KMS-11 (cell line): ENCODE data around the gene ACER3.

Experiments
- H2AFZ ChIP-seq: fragments of 200-600 bp; sonication (generic); 2 replicates; pipeline ENCODE4 v1.6.1; 2016; ENCODE audit warnings: antibody characterized with exemption, mixed run types, low read depth
- H3K27ac ChIP-seq: fragments of 200-600 bp; sonication (generic); 2 replicates; pipeline ENCODE4 v1.6.1; 2016; ENCODE audit warnings: mild to moderate bottlenecking, mixed run types
- H3K27me3 ChIP-seq: fragments of 200-600 bp; sonication (generic); 2 replicates; pipeline ENCODE4 v1.6.1; 2017; ENCODE audit warnings: mild to moderate bottlenecking, low read depth, mixed run types, moderate library complexity; ENCODE audit not compliant: insufficient read depth
- H3K36me3 ChIP-seq: fragments of 200-600 bp; sonication (generic); 2 replicates; pipeline ENCODE4 v1.6.1; 2017; ENCODE audit warnings: mild to moderate bottlenecking, mixed run types; ENCODE audit not compliant: insufficient read depth
- H3K4me1 ChIP-seq: fragments of 200-600 bp; sonication (generic); 2 replicates; pipeline ENCODE4 v1.6.1; 2016; ENCODE audit warnings: mild to moderate bottlenecking, low read depth, mixed run types; ENCODE audit not compliant: poor library complexity, severe bottlenecking
- H3K4me2 ChIP-seq: fragments of 200-600 bp; sonication (generic); 2 replicates; pipeline ENCODE4 v1.7.0; 2016; ENCODE audit warnings: mild to moderate bottlenecking, mixed run types
- H3K4me3 ChIP-seq: fragments of 200-600 bp; sonication (generic); IDR thresholded peaks from 2 replicates; pipeline ENCODE4 v1.6.1; 2017; ENCODE audit warnings: low read depth, low read length, mixed read lengths; ENCODE audit not compliant: insufficient read depth
- H3K79me2 ChIP-seq: fragments of 200-600 bp; sonication (generic); 2 replicates; pipeline ENCODE4 v1.6.1; 2016; ENCODE audit warnings: low read depth, mixed run types; ENCODE audit not compliant: insufficient read depth
- H3K9ac ChIP-seq: fragments of 200-600 bp; sonication (generic); 2 replicates; pipeline ENCODE4 v1.6.1; 2016; ENCODE audit warnings: mild to moderate bottlenecking, mixed run types
- H4K20me1 ChIP-seq: fragments of 200-600 bp; sonication (generic); 2 replicates; pipeline ENCODE4 v1.6.1; 2016; ENCODE audit warnings: mild to moderate bottlenecking, mixed run types; ENCODE audit not compliant: insufficient read depth
- TF ChIP-seq, protein P1 (sequence below): fragments of 200-600 bp; sonication (generic); conservative IDR thresholded peaks from 2 replicates; pipeline ENCODE4 v1.6.1; 2017; ENCODE audit warnings: low read depth, mild to moderate bottlenecking, antibody characterized with exemption, low read length, moderate library complexity, mixed read lengths

Gene ACER3

GRCh38 chr11:76978239-76978638 is 117.5 kb downstream of the ACER3 start:
- Histone ChIP-seq H3K4me1 (no peaks in the 10 kb centered on the region), H3K9ac (no peak overlapping the region), H4K20me1 (no peaks in the 10 kb centered on the region), H3K79me2 (no peaks in the 10 kb centered on the region), H3K4me2 (no peak overlapping the region), H3K36me3 (no peaks in the 10 kb centered on the region), H3K27ac (no peak overlapping the region), H3K27me3 (no peaks in the 10 kb centered on the region), H2AFZ (no peak overlapping the region), H3K4me3 (no peak overlapping the region)
- TF ChIP-seq, protein P1, sequence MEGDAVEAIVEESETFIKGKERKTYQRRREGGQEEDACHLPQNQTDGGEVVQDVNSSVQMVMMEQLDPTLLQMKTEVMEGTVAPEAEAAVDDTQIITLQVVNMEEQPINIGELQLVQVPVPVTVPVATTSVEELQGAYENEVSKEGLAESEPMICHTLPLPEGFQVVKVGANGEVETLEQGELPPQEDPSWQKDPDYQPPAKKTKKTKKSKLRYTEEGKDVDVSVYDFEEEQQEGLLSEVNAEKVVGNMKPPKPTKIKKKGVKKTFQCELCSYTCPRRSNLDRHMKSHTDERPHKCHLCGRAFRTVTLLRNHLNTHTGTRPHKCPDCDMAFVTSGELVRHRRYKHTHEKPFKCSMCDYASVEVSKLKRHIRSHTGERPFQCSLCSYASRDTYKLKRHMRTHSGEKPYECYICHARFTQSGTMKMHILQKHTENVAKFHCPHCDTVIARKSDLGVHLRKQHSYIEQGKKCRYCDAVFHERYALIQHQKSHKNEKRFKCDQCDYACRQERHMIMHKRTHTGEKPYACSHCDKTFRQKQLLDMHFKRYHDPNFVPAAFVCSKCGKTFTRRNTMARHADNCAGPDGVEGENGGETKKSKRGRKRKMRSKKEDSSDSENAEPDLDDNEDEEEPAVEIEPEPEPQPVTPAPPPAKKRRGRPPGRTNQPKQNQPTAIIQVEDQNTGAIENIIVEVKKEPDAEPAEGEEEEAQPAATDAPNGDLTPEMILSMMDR: no peak

DNA sequence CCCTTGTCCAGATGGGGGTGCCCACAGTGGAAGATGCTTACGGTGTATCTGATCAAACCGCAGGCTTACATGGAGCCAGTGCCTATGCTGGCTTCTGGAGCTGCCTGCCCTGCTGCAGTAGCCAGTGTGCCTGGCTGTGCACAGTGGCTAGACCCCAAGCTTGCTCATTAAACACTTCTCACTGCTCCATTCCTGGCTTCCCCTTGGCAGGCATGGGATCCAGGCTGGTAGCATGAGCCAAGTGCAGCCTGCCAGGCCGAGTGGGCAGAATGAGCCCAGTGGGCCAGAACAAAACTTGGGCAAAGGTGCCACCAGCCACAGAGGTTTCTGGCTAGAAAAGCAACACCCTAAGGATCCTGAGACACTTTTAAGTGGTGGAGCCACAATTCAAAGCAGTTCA is 118.1 kb downstream of the ACER3 start:
- TF ChIP-seq, protein P1: no peak
- no peaks in the 10 kb centered on the region for H4K20me1 ChIP-seq
- H3K4me3 ChIP-seq: no peak overlapping the region
- H3K36me3 ChIP-seq: no peaks in the 10 kb centered on the region
- no peak overlapping the region for H3K4me2 ChIP-seq
- H3K9ac ChIP-seq: no peak overlapping the region
- no peak overlapping the region for H3K27ac ChIP-seq
- H3K79me2 ChIP-seq: no peaks in the 10 kb centered on the region
- no peaks in the 10 kb centered on the region for H3K27me3 ChIP-seq
- H2AFZ ChIP-seq: no peak overlapping the region
- H3K4me1 ChIP-seq: no peaks in the 10 kb centered on the region

GRCh38 chr11:76980196-76980595 is 119.5 kb downstream of the ACER3 start:
- H3K27ac ChIP-seq: no peak overlapping the region
- H3K4me3 ChIP-seq: no peak overlapping the region
- no peak overlapping the region for H2AFZ ChIP-seq

GRCh38 chr11:76984743-76985142 is 124.0 kb downstream of the ACER3 start:
- Histone ChIP-seq H3K36me3 (no peaks in the 10 kb centered on the region), H3K27me3 (no peaks in the 10 kb centered on the region), H3K79me2 (no peaks in the 10 kb centered on the region), H3K4me1 (no peaks in the 10 kb centered on the region), H3K9ac (no peak overlapping the region), H3K27ac (no peak overlapping the region), H4K20me1 (no peaks in the 10 kb centered on the region), H3K4me3 (no peak overlapping the region), H2AFZ (no peak overlapping the region), H3K4me2 (no peak overlapping the region)
- TF ChIP-seq, protein P1: no peak

More at GRCh38 chr11:76980196-76980595, 119.5 kb downstream of the ACER3 start:
- Histone ChIP-seq H3K36me3 (no peaks in the 10 kb centered on the region), H3K79me2 (no peaks in the 10 kb centered on the region), H3K9ac (no peak overlapping the region), H3K4me1 (no peaks in the 10 kb centered on the region), H3K27me3 (no peaks in the 10 kb centered on the region), H3K4me2 (no peak overlapping the region), H4K20me1 (no peaks in the 10 kb centered on the region)
- TF ChIP-seq, protein P1: no peak
